RWPE1 (cell line): ENCODE data around the gene CCT6A.
"Not testable (repeated sequence)": the region's sequence is repeated elsewhere in the genome, so short reads cannot be mapped to it uniquely, and the experiment has no call there.

Experiments used
- CTCF ChIA-PET: fragments of 350-600 bp; sonication (Branson Sonifier 250); formaldehyde crosslinking; extraction: SDS; loops from one replicate; lab custom pipeline; 2021; lab: Yijun Ruan, JAX
- POLR2A ChIA-PET: fragments of 400-600 bp; formaldehyde crosslinking; extraction: SDS; loops from one replicate; lab custom pipeline; 2020; ENCODE audit warnings: antibody characterized with exemption; ENCODE audit not compliant: low non-redundant PET; lab: Yijun Ruan, JAX
- DNase-seq: peaks from one replicate; pipeline ENCODE4 v3.0.0; 2012; ENCODE audit warnings: low spot score
- H3K27ac ChIP-seq: fragments of 450-650 bp; 2 replicates; pipeline ENCODE4 v1.5.1; 2017
- CTCF ChIP-seq: fragments of 450-650 bp; conservative IDR thresholded peaks from 2 replicates; pipeline ENCODE4 v1.5.1; 2017; ENCODE audit warnings: low read depth, mild to moderate bottlenecking

CCT6A gene

GRCh38 chr7:56051339-56052191 lies at the start of gene CCT6A, which contains the start of gene PSPH:
TSS of gene CCT6A (plus strand) at chr7:56051765. CDS start at chr7:56051849, 84 bp downstream.
TSS of gene PSPH (minus strand) at chr7:56051444. CDS start at chr7:56021212, 30,232 bp downstream.
- TF ChIP-seq CTCF, result no peak
- ChIA-PET CTCF (interaction anchor here (0.6 kb wide), 1 partner anchor 13 kb away, joined by 5 read pairs; no protein-coding TSS in a partner anchor), POLR2A (interaction anchor here (0.7 to 2.2 kb wide), 7 partner anchors 11 to 68 kb away, joined by 3 to 7 read pairs (median 4); no protein-coding TSS in a partner anchor)
- DNase-seq, result peak; percentile 95
- peak within 1 kb of the TSS; percentile 89 for H3K27ac ChIP-seq

GRCh38 chr7:56003749-56004148 lies 47.8 kb upstream of the CCT6A start:
- POLR2A ChIA-PET, result no interaction called here
- CTCF ChIA-PET, result no interaction called here
- no peak for DNase-seq
- TF ChIP-seq CTCF, result no peak
- H3K27ac ChIP-seq, result no peak overlapping the region

GRCh38 chr7:56007167-56007652 lies 44.4 kb upstream of the CCT6A start:
- POLR2A ChIA-PET, result no interaction called here
- CTCF ChIA-PET, result interaction anchor here (0.6 to 1.3 kb wide), 5 partner anchors 43 to 1206 kb away, joined by 3 to 4 read pairs (median 4); no protein-coding TSS in a partner anchor
- peak overlapping the region; percentile 67 for H3K27ac ChIP-seq
- DNase-seq, result peak; percentile 26
- TF ChIP-seq CTCF, result no peak

- TF ChIP-seq CTCF, result no peak
- DNase-seq, result no peak
- POLR2A ChIA-PET, result interaction anchor here (1.5 kb wide), 1 partner anchor 43 kb away, joined by 4 read pairs; the partner anchor contains the start of genes CCT6A and PSPH
- CTCF ChIA-PET, result interaction anchor here (0.6 to 1.3 kb wide), 4 partner anchors 27 to 1205 kb away, joined by 3 to 4 read pairs (median 3); no protein-coding TSS in a partner anchor
- peak overlapping the region; percentile 95 for H3K27ac ChIP-seq
These were observed 43.7 kb upstream of the CCT6A start for GRCh38 chr7:56007891-56008290.

GRCh38 chr7:56009695-56010094 lies 41.9 kb upstream of the CCT6A start:
- ChIA-PET POLR2A (no interaction called here), CTCF (interaction anchor here (0.6 to 0.7 kb wide), 3 partner anchors 33 to 114 kb away, joined by 3 to 4 read pairs (median 3); no protein-coding TSS in a partner anchor)
- peak; percentile 70 for DNase-seq
- TF ChIP-seq CTCF, result no peak
- H3K27ac ChIP-seq, result peak overlapping the region; percentile 95

GRCh38 chr7:56017015-56017414 lies 34.5 kb upstream of the CCT6A start:
- DNase-seq, H3K27ac ChIP-seq: not testable (repeated sequence)
- CTCF ChIA-PET, result interaction anchor here (0.6 kb wide), 1 partner anchor 1284 kb away, joined by 3 read pairs; no protein-coding TSS in a partner anchor
- POLR2A ChIA-PET, result interaction anchor here (0.6 kb wide), 1 partner anchor 31 kb away, joined by 5 read pairs; no protein-coding TSS in a partner anchor
